Stimulated activated CD4-positive, alpha-beta T cell treated with anti-CD3 and anti-CD28 coated beads, Interleukin-1b, Interleukin-23, amount 100 ng/mL, for 4 hours (primary cell): Measurements from ENCODE around the gene SLC36A3.
"Not testable (repeated sequence)": the region's sequence is repeated elsewhere in the genome, so short reads cannot be mapped to it uniquely, and the experiment has no call there.

Source experiments
- DNase-seq, 2 donors: peaks; one replicate each; pipeline ENCODE4 v3.0.0-alpha.2; 2020; ENCODE audit warnings: low read depth in 2 of 2

The SLC36A3 gene

DNA sequence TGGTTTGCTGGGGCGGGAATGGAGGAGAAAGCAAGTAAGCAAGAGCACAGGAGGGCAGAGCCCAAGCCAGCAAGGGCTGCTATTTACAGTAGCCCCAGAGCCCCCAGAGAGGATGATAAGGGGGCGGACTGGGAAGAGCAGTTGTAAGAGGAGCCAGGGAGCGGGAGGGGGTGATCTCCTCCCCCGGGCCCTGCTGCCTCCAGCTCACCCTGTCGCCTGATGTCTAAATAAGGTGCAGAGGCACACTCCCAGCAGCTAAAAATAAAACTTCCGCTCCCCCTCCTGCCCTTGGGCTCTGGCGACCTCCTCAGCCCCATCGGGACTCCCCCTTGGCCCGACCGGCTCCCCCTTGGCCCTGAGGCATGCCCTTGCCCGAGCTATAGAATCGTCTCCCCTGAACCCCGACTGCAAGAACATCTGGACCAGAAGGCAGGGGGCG, 65.2 kb downstream of the SLC36A3 start:
- no peak for DNase-seq

DNA sequence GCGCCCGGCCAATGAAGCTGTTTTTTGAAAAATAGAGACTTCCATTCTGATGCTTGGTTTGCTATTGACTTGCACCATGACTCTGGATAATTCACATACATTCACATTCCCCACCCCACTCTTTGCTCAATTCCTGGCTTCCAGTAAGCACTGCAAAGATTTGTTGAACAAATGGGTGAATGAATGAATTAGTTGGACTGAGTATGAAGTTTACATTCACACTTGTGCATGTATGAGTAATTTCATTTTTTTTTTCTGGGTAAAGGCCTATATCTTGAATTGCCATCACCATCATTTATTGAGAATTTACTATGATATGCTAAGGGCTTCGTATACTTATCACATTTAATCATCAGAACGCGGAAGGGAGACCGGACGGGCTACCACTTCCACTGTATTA, 65.9 kb downstream of the SLC36A3 start:
- no peak for DNase-seq

DNA sequence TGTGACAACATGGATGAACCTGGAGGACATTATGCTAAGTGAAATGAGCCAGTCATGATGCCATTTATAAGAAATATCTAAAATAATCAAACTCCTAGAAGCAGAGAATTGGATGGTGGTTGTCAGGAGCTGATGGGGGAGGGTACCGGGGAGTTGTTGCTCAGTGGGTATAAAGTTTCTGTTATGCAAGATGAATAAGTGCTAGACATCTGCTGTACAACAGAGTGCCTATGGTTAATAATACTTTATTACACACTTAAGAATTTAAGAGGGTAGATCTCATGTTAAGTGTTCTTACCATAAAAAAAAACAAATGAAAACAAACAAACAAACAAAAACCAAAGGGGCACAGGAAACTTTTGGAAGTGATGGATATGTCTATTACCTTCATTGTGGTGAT, 66.7 kb downstream of the SLC36A3 start:
- no peak for DNase-seq

DNA sequence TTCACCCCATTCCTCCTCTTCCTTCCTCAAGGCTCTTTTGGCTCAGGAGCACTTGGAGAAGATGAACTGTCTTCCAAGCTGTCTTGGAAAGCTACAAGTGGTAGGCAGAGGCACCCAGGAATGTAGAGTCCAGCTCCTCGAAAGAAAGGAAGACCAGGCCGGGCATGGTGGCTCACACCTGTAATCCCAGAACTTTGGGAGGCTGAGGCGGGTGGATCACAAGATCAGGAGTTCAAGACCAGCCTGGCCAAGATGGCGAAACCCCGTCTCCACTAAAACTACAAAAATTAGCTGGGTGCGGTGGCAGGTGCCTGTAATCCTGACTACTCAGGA, 68.4 kb downstream of the SLC36A3 start:
- DNase-seq: not testable (repeated sequence)

DNA sequence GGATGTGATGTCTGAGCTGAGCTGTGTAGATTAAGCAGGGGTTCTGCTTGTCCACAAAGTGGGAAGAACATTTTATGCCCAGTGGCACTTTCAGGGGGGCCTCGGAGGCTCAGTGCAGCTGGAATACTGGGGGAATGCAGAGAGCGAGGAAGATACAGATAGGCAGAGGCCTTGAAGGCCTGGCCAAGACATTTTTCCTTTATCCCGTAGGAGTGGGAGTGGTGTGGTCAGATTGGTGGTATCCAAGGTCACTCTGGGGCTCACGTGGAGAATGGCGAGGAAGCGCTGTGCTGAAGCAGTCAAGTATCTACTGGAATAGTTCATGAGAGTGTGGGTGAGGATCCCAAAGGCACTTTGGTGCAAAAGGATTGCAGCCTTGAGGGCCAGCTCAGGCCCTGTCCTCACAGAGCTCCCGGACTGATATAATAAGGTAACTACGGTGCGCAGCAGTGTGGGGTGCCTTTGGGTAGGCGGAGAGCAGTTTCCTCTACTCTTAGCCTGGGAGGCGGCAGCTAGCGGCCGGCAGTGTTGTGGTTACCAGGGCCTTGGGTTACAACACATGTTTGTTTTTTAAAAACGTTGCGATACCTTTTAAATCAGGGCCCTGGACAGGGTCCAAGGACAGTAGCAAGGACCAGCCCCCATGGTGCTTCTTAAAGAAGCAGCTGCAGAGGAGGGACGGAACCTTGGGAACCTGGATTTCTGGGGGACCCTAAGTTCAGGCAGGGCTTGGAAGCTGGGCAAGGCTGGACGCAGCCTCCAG, 68.9 kb downstream of the SLC36A3 start:
- no peak for DNase-seq

DNA sequence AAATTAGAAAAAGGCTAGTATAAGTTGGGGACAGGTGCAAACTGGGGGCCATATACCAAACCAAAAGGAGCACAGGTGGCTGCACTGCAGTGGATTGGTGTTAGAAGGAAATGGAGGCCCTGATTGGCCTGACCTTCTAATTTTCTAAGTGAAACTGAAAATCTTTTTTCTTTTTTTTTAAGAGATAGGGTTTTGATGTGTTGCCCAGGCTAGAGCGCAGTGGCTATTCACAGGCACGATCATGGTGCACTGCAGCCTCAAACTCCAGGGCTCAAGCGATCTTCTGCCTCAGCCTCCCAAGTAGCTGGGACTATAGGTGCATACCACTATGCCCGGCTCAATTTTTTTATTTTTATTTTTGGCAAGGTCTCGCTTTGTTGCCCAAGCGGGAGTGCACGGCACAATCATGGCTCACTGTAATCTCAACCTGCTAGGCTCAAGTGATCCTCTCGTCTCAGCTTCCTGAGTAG, 69.9 kb downstream of the SLC36A3 start:
- DNase-seq: no peak

DNA sequence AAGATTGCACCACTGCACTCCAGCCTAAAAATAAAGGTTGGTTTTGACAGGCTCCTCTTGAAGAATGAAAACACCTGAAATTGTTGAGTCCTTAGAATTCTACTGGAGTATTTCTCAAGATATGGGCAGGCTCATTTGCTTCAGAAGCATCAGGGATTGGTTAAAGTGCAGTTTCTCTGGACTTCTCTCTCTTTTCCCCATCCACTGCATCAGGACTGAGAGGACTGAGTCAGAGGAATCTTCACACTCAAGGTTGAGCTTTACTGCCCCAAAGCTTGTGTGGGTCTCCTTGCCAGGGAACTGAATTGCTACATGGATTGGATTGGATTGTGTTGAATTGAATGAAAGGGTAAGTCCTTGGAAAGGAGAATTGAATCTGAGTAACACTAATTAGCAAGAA, 72.2 kb downstream of the SLC36A3 start:
- DNase-seq: no peak

DNA sequence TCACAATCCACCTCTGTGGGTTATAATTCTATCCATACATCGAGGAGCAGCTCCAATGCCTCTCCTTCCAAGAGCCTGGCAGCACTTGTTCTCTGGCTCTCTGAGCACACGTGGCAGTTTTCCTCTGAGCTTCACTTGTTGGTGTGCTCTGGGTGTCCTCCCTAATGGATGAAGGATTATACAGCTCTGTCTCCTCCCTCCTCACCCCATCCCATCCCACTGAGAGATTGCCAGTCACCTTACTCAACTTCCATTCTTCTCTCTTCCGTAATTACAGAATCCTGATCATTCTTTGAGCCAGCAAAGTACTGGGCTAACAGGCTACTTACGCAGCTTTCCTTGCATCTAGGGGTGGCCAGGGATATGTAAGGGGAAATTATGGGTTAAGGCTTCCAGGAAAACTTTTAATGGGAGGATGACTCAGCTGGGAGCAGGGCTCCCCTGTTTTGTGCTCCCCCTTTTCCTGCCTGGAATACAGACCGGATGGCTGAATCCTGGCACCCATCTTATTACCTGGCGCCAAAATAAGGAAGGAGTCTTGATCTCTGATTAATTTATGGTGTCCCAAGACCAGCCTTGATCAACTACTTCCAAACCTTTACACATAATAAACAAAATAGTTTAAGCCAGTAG, 73.4 kb downstream of the SLC36A3 start:
- no peak for DNase-seq

DNA sequence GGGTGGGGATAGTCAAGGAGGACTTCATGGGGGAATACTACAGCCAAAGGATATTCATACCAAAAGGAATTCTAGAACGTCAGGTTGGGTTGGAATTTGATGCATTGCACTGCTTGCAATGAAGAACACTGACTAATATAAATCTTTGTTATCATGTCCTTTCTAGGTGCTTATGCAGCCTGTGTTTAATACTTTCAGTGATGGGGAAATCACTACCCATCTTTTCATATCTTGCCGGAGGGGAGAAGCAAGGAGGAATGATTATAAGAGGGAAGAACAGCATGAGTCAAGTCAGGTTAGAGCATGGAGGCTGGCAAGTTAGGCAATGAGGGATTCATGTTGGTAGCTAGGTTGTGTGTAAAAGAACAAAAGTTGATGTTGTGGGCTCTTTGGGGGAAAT, 74.6 kb downstream of the SLC36A3 start:
- no peak for DNase-seq

DNA sequence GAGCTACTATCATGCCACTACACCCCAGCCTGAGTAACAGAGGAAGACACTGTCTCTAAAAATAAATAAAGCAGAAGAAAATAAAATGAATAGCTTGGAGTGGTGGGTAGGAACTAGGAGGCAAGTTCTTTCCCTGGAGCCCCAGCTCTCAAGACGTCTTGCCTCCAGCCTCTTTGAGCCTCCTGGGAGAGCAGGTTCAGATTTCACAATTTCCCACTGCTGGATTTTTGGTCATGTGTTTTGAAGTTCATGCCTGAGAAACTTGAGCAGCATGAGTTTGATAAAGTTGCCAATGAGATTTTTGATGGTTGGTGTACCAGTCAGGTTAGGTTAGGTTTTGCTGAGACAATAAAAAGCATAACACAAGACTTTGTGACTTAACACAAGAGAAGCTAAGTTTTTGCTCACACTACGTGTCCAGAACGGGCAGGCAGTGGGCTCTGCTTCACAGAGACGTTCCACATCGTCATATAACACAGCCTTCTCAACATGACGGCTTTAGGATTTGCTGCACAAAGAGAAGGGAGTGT, 75.6 kb downstream of the SLC36A3 start:
- no peak for DNase-seq
